Fibroblast of the aortic adventitia (primary cell): ENCODE results near the gene GDI2. TPM values are rescaled to one million over a fixed set of nuclear protein-coding genes. Genes with fewer than 3 reads are reported as not detected.
A peak's percentile ranks its signal among the peaks of the same experiment; 100 is the strongest.

Source experiments
- DNase-seq: peaks from one replicate; pipeline ENCODE4 v3.0.0-alpha.2; 2010; ENCODE audit warnings: low read depth
- H3K4me3 ChIP-seq: 2 replicates; pipeline ENCODE4 v1.5.1; 2011; ENCODE audit warnings: low read depth, mild to moderate bottlenecking, control low read depth, low read length, moderate library complexity
- total RNA-seq: library from RNA; depleted of rRNA; stranded (reverse); fragments of >200 nt; gene quantifications from 2 replicates; pipeline ENCODE4 v1.2.3, GENCODE V29; 2012; ENCODE audit warnings: low replicate concordance
- TF ChIP-seq, protein P1 (sequence below): IDR thresholded peaks from 2 replicates; pipeline ENCODE4 v1.5.1; 2011; ENCODE audit warnings: mild to moderate bottlenecking, low read length, control low read depth, inconsistent platforms; ENCODE audit not compliant: insufficient read depth

GDI2 gene
- total RNA-seq, 1 donor, result 482 TPM

DNA sequence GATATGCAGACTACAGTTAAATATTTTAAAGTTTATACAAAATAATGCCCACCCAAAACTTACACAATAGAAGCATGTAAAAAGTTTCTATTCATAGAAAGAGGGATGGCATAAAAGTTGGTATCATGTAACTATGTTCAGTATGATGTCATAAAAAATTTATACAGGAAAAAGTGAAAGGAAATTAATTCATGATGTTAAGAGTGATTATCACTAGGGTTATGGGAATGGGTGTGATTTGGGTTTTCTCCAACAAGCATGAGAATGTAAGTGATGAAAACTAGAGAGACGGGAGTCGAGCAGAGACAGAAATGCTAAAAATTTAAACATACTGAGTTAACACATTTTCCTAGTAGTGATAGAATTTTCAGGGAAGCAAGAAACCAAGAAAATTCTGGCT, 52.7 kb downstream of the GDI2 start:
- no peak overlapping the region for H3K4me3 ChIP-seq
- peak; percentile 16 for DNase-seq
- TF ChIP-seq, protein P1, sequence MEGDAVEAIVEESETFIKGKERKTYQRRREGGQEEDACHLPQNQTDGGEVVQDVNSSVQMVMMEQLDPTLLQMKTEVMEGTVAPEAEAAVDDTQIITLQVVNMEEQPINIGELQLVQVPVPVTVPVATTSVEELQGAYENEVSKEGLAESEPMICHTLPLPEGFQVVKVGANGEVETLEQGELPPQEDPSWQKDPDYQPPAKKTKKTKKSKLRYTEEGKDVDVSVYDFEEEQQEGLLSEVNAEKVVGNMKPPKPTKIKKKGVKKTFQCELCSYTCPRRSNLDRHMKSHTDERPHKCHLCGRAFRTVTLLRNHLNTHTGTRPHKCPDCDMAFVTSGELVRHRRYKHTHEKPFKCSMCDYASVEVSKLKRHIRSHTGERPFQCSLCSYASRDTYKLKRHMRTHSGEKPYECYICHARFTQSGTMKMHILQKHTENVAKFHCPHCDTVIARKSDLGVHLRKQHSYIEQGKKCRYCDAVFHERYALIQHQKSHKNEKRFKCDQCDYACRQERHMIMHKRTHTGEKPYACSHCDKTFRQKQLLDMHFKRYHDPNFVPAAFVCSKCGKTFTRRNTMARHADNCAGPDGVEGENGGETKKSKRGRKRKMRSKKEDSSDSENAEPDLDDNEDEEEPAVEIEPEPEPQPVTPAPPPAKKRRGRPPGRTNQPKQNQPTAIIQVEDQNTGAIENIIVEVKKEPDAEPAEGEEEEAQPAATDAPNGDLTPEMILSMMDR, result no peak

DNA sequence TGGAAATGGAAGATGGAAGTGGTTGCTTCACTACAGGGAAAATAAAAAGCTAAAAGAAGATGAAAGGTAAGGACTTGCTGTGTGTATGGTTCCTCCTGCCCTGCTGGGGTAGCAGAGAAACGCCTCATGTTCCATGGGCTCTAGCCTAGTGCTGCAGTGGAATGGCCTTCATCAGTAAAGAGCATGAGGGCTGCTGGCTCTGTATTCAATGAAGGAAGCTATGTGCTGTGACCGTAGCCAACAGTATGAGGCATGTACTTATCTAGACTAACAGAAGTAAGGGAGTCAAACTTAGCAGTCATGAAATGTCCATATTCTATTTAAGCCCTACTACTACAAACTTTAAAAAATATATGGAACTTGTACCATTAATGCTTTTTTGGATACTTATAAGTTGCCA, 54.3 kb downstream of the GDI2 start:
- TF ChIP-seq, protein P1, result no peak
- no peak for DNase-seq
- no peak overlapping the region for H3K4me3 ChIP-seq

DNA sequence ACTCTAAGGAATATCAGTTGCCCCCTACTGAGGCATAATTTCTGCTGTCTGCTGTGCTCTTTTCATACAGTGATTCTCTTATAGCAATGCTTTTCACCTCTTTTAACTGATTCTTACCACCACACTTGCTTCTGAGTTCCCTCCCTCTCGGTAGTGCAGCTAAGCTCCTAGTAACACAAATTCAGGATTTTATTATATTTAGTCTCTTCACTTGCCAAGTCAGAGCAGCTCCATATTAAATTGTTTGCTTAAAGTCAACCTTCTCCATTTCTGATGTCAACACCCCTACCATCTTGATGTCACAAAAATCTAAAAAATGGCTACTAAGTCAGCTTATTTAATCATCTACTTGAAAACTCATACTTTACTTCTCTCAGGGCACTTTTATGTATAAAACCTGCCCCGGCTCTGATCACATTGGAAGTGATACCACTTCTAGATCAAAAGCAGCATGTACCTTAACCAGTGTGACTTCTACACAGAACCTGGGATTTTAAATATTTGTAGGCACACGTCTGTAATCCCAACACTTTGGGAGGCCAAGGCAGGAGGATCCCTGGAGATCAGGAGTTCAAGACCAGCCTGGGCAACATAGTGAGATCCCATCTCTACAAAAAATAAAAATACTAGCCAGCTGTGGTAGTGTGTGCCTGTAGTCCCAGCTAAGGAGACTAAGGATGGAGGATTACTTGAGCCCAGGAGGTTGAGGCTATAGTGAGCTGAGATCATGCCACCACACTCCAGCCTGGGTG, 55.3 kb downstream of the GDI2 start:
- H3K4me3 ChIP-seq, result no peak overlapping the region
- TF ChIP-seq, protein P1, result no peak
- no peak for DNase-seq

DNA sequence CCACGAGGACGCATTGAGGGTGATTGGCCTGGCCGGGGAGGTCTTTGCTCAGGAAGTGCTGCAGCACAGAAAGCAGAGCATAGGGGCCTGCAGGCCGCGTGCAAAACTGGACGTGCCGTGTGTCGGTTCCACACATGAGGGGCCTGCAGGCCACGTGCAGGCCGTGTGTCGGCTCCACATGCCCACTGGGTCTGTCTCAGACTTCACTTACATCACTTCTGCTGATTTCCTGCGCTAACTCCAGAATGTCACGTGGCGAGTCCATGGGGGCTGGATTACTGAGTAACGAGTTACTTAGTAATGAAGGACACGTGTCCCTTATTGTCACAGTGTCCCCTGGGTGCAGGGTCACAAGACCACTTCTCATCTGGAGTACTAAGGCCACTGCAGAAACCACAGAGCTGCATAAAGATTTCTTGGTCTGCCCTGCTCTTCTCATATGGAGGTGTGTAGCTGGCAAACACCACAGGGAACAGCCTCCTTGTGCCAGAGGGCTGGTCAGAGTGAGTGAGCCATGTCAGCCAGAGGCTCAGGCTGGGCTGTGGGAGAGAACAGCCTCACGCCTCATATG, 60.8 kb downstream of the GDI2 start:
- TF ChIP-seq, protein P1, result no peak
- no peak for DNase-seq
- no peak overlapping the region for H3K4me3 ChIP-seq

DNA sequence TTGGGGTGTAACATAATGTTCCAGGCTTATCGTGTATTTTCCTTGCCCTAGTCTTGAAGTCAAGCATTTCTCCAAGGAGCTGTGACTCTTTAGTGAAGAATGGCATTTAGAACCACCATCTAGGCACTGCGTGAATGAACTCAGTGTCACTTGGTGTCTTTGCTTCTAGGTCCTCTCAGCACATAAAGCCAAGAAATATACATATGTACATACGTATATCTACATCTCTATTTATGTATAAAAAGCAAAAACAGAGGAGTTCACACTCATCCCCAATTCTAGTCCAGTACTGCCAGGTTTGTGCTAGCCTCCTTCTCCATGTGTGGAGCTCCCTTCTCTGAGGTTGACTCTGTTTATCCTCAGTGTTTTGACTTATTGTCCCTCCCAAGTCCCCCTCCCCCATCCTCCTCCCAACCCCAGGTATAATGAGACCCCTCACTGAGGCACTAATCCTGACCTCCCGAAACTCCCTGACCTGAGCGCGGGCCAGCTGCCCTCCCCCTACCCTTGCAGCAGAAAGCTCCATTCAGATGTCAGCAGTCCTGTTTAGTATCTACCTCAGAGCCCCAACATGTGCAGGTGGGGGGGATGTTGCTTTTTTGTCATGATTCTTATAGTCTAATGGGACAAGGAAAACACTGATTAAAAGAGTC, 61.5 kb downstream of the GDI2 start:
- TF ChIP-seq, protein P1, result no peak
- DNase-seq, result no peak
- H3K4me3 ChIP-seq, result no peak overlapping the region

DNA sequence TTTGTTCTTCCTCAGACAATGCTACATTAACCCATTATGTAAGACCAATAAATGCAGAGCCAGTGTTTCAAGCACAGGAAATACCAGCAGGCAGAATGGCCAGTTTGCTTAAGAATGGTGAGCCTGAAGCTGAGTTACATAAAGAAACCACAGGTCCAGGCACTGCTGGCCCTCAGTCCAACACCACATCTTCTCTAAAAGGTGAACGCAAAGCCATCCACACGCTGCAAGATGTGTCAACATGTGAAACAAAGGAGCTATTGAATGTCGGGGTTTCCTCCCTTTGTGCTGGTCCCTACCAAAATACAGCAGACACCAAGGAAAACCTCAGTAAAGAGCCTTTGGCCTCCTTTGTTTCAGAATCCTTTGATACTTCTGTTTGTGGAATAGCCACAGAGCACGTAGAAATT, 64.8 kb downstream of the GDI2 start:
- TF ChIP-seq, protein P1, result no peak
- H3K4me3 ChIP-seq, result no peak overlapping the region
- DNase-seq, result no peak
